ENCODE data around the gene IL12RB1.

DNA sequence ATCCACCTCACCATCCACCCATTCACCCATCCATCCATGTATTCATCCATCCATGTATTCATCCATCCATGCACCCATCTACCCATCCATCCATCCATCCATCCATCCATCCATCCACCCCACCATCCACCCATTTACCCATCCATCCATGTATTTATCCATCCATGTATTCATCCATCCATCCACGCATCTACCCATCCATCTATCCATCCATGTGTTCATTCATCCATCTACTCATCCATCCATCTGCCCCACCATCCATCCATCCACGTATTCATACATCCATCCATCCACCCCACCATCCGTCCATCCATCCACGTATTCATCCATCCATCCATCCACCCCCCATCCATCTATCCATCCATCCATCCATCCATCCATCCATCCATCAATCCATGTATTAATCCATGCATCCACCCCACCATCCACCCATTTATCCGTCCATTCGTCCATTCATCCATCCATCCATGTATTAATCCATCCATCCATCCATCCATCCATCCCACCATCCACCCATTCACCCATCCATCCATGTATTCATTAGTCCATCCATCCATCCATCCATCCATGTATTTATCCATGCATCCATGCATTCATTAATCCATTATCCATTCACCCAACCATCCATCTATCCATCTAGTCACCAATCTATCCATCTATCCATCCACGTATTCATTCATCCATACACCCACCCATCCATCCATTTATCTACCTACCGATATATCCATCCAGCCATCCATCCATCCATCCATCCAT lies 2.6 kb downstream of the IL12RB1 start:
- TF ChIP-seq EZH2 (IDR thresholded peaks at IDR 0.05; ENCODE audit: low read length) (no peak), CTCF (optimal IDR thresholded peaks at IDR 0.05 in 1 of 3, IDR thresholded peaks at IDR 0.05 in 1 of 3, conservative IDR thresholded peaks at IDR 0.05 in 1 of 3; ENCODE audit: extremely low read depth in 1 of 3, insufficient read depth in 2 of 3, low read length in 3 of 3) (no peak)

Measured in keratinocyte (primary cell).